ENCODE measurements around the gene STX11.

The STX11 gene

GRCh38 chr6:144216668-144217218, 66.4 kb downstream of the STX11 start:
- DNase-seq = no peak

- no peak for DNase-seq
These were observed 66.9 kb downstream of the STX11 start for GRCh38 chr6:144217264-144217663.

DNA sequence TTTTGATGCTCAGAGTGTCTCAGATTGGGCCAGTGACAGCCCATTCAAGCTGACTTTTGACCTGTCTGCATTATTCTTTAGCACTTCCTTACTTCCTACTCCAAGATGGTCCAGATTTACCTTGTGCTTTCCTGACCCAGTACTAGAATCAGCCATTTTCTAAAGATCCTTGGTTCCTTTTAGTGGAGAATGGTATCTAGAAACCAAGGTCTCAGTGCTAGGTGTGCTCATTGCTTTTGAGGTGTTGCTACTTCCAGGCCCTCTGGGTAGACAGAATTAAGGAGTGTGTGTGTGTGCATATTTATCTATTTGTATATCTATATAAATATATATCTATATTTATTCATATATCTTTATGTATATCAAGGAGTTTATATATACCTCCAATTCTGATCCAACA, 67.5 kb downstream of the STX11 start:
- no peak for DNase-seq

GRCh38 chr6:144219056-144219685, 68.9 kb downstream of the STX11 start:
- DNase-seq = peak; percentile 46

- DNase-seq = no peak
These were observed 69.9 kb downstream of the STX11 start for GRCh38 chr6:144220031-144220790.

GRCh38 chr6:144223686-144224085, 73.4 kb downstream of the STX11 start:
- DNase-seq = no peak

DNA sequence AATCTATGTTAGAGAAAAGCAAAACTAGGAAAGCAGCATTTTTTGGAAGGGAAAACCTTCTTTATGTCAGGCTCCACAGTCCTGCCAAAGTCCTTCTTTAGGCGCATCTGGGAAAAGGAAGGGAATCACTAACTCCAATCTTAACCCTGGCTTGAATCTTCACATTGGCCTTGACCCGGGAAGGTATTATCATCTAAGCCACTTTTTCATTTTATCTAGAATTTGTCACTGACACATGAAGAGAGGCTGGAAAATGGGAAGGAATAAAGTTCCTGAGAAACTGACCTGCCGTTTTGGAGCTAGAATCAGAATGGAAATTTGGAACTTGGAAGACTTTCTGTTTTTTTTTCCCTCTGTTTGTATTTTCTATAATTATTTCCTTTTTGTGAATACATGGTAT, 81.4 kb downstream of the STX11 start:
- no peak for DNase-seq

DNA sequence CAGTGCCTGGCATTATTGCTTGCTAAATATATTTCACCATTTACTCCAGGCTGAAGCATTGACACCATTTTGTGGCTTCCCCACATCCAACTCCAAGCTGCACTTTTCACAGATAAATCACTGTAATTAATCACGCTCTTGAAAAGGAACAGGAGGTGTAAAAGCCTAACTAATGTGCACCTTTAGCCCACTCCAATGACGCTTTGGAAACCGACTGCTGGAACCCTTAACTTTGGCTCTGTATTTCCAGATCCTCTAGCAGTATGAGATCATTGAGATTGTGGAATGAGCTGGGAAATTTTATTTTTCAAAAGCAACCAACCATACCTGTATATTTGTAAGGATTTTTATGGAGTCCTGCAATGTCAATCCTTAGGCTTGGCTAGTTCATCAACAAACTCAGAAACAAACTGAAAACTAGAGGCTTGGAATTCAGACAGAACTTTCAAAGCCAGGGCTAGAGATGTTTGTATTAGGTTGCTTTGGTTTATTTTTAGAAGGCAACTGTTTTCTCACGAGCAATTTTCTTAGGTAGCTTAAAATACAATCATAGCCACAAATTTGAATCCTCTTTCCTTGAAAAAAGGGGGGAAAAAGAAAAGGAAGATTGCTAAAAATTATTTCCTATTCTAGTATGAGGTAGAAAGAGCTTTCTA, 82.0 kb downstream of the STX11 start:
- DNase-seq = no peak

DNA sequence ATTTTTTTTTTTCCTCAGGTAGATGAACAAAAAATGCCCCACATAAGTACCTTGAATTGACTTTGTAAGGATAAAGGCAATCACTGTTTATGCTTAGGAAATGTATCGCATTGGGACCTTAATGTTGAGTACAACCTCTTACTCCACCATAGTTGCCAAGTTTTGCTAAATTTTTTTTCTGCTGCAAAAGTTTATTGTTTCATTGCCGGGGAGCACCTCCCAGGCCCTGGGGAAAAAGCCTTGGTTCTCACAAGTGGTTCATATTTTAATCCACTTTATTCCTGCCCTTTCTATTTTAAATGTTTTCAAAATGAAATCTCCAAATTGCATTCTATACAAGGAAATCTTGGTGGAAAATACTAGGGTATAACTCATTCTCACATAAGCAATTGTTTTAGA, 82.5 kb downstream of the STX11 start:
- DNase-seq = no peak

DNA sequence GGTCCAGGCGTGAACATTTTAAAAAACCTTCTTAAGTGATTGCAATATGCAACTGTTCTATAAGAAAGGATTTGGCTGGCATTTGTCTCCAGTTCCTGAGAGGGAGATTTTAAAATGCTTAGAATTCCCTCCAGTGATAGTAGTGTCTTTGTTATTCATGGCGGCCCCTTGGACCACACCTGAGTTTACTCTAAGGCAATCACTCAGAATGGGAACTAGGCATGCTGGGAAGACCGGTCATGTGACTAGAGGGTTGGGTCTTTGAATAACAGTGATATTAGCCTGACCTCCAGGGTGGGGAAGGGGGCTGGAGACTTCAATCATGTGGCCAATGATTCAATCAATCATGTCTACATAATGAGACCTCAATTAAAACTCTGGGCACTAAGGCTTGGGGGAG, 84.1 kb downstream of the STX11 start:
- DNase-seq = no peak

GRCh38 chr6:144234935-144235334, 84.6 kb downstream of the STX11 start:
- no peak for DNase-seq

Data from NCI-H1694 treated with DMSO at 0.1 percent for 48 hours (cell line).